Heart right ventricle (tissue), 16 donors: ENCODE results near the gene ECPAS. TPM values are rescaled to one million over a fixed set of nuclear protein-coding genes. Genes with fewer than 3 reads are reported as not detected.
"Not testable (repeated sequence)": the region's sequence is repeated elsewhere in the genome, so short reads cannot be mapped to it uniquely, and the experiment has no call there.

Experiments used
- ATAC-seq, 8 donors: fragments of 200-7000 bp; cut with Tn5 transposase; one replicate each; pipeline ENCODE4 v1.9.1; 2020; ENCODE audit warnings: mild to moderate bottlenecking in 8 of 8, moderate library complexity in 8 of 8, moderate number of reproducible peaks in 1 of 8
- DNase-seq, 2 donors: peaks; one replicate each; pipeline ENCODE4 v3.0.0-alpha.2; 2020
- H3K27ac ChIP-seq, 10 donors: fragments of 200-600 bp; sonication (generic) in 2 of 10; one replicate each; pipeline versions ENCODE4 v1.5.0 to v1.8.0; 2020 to 2022; ENCODE audit warnings: mild to moderate bottlenecking in 3 of 10
- H3K27me3 ChIP-seq, 7 donors: fragments of 200-600 bp; one replicate each; pipeline ENCODE4 v1.8.0; 2021 to 2022; ENCODE audit warnings: mild to moderate bottlenecking in 2 of 7
- H3K36me3 ChIP-seq, 9 donors: fragments of 200-600 bp; sonication (generic) in 1 of 9; one replicate each; pipeline versions ENCODE4 v1.5.0 to v1.8.0; 2020 to 2022; ENCODE audit warnings: mild to moderate bottlenecking in 2 of 9
- H3K4me1 ChIP-seq, 9 donors: fragments of 200-600 bp; sonication (generic) in 1 of 9; one replicate each; pipeline versions ENCODE4 v1.5.0 to v1.8.0; 2020 to 2022; ENCODE audit warnings: mild to moderate bottlenecking in 4 of 9
- H3K4me3 ChIP-seq, 10 donors: fragments of 200-600 bp; sonication (generic) in 2 of 10; one replicate each; pipeline versions ENCODE4 v1.5.0 to v1.8.0; 2020 to 2022; ENCODE audit warnings: mild to moderate bottlenecking in 7 of 10, moderate library complexity in 2 of 10
- H3K9me3 ChIP-seq, 11 donors: fragments of 200-600 bp in 10 of 11; sonication (generic) in 2 of 11; one replicate each; pipeline versions ENCODE4 v1.5.0 to v1.8.0; 2013 to 2022; ENCODE audit warnings: mild to moderate bottlenecking in 2 of 11, control low read depth in 1 of 11, moderate library complexity in 1 of 11
- CTCF ChIP-seq, 9 donors: fragments of 200-600 bp; sonication (generic) in 2 of 9; IDR thresholded peaks; one replicate each; pipeline versions ENCODE4 v1.5.0 to v1.8.0; 2021 to 2022; ENCODE audit warnings: antibody characterized with exemption in 9 of 9, mild to moderate bottlenecking in 5 of 9, moderate library complexity in 1 of 9
- WGBS, 2 donors: extraction: QIAGEN DNeasy Blood & Tissue Kit; methylation state at CpG; one replicate each; pipeline ENCODE4 v1.1.7; 2013; ENCODE audit warnings: inconsistent platforms in 1 of 2; 5-methylcytosine and 5-hydroxymethylcytosine counted together
- intact Hi-C, 10 donors: fragments of 100-400 bp; cut with DNase I; formaldehyde crosslinking; loops; one replicate each; pipeline versions ENCODE4 v1.11.1 to v1.14.2; 2022
- polyA plus RNA-seq, 2 donors: library from polyadenylated mRNA; stranded (reverse); fragments of 200-250 nt; gene quantifications; one replicate each; pipeline ENCODE4 v1.2.3, GENCODE V29; 2013
- total RNA-seq, 10 donors: library from RNA; stranded (reverse); fragmentation: NEBNext Ultra II Directional in 3 of 10; extraction: Animal tissue kit (Norgen Biotek cat#: 25700) in 3 of 10; gene quantifications; one replicate each; pipeline versions ENCODE4 v1.2.1 to v1.2.4, GENCODE V29; 2021 to 2023
- donor health status: Arrhythmogenic right ventricular cardiomyopathy.
- donor health status: ischemic (EF 13 %, LVEDD 7.1; RV severe dilation, severe dysfunction).
- donor health status: healthy with polysubstance abuse.
- donor health status: DM: no; HTN: yes; CAD: no.
- donor health status: DM: no; HTN: no; CAD: no.
- donor health status: ischemic (EF 25% LVEDD 6.9; RV normal size, moderate dysfunction).
- donor health status: ischemic (EF 25% LVEDD 5.7; RV mildly dilated, moderate dysfunction).
- donor health status: healthy.
- donor health status: DM: yes; HTN: yes; CAD: no.
- donor health status: Ischemic cardiomyopathy.
- donor health status: ischemic (EF 35%, LVEDD 5.7; RV mildly dilated, moderate dysfunction).
- donor health status: nonischemic (EF 11% LVEDD 7.7; RV severe dilation, severe dysfunction).
- donor health status: DM: yes; HTN: yes; CAD: no.
- donor health status: PGD.
- donor health status: ischemic (EF 29% LVEDD 5.4; RV normal size, mild dysfunction).
- donor health status: nonischemic (EF 23%, LVEDD 6.1; RV moderate dilation, normal function).

ECPAS gene
- total and polyA plus RNA-seq, 12 donors = 20.6 to 128 (median 108) TPM

- Histone ChIP-seq H3K9me3 (no peaks in the 10 kb centered on the region), H3K4me3 (no peak overlapping the region), H3K4me1 (no peaks in the 10 kb centered on the region), H3K36me3 (no peaks in the 10 kb centered on the region), H3K27ac (no peak overlapping the region), H3K27me3 (no peaks in the 10 kb centered on the region)
- intact Hi-C loops = no loop called here
- DNase-seq (no peak), ATAC-seq (no peak)
- TF ChIP-seq CTCF (IDR thresholded peaks at IDR 0.05) = no peak
Observed at GRCh38 chr9:111350556-111350955, 133.6 kb downstream of the ECPAS start.

DNA sequence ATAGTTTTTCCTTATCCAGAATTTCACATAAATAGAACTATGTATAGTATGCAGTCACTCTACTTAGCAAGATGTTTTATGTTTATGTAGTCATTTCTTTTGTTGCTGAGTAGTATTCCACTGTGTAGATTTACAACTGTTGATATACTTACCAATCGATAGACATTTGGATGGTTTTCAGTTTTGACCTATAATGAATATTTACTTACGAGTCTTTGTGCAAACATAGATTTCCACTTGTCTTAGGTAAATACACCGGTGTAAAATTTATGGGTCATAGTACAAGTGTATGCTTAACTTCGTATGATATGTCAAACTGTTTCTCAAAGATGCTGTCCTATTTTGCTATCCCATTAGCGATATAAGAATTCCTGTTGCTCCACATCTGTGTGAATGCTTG, 134.4 kb downstream of the ECPAS start:
- ATAC-seq = no peak

DNA sequence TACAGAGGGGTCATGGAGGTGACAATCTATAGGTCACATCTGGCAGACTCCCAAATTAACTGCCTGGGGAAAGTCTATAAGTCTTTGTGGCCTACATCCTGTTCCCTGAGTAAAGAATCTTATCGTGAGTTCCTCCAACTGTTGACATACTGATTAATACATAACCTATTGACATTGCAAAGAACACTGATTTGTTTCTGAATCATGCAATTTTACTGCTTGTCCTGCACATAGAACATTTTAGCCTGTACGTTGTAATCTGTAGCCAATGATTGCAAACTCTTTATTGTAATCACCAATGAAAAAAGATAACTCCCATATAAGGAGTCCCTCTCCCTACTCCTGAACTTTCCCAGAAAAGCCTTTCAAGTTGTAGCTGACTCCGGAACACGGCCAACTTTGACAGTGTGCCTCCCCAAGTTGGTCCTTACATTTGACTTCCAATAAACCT, 135.3 kb downstream of the ECPAS start:
- no peak for TF ChIP-seq CTCF (IDR thresholded peaks at IDR 0.05)
- no peak overlapping the region for H3K27ac ChIP-seq
- H3K27me3 ChIP-seq = peaks cover 0 to 6% (median 0%) of the 10 kb centered on the region in 7 donors
- 33 to 44% methylated on average over 4 of the region's 4 CpGs for WGBS, 2 donors
- H3K36me3 ChIP-seq = no peaks in the 10 kb centered on the region
- ATAC-seq (no peak), DNase-seq (no peak)
- intact Hi-C loops = no loop called here
- H3K4me3 ChIP-seq = no peak overlapping the region
- no peaks in the 10 kb centered on the region for H3K4me1 ChIP-seq
- H3K9me3 ChIP-seq = no peaks in the 10 kb centered on the region

More for the DNA sequence above, 134.4 kb downstream of the ECPAS start:
- Histone ChIP-seq H3K36me3 (no peaks in the 10 kb centered on the region), H3K4me1 (no peaks in the 10 kb centered on the region), H3K27me3 (peaks cover 0 to 6% (median 0%) of the 10 kb centered on the region in 7 donors), H3K9me3 (no peaks in the 10 kb centered on the region), H3K4me3 (no peak overlapping the region), H3K27ac (no peak overlapping the region)
- WGBS, 2 donors = 82 to 91% methylated on average over 5 of the region's 5 CpGs
- intact Hi-C loops = no loop called here
- TF ChIP-seq CTCF (IDR thresholded peaks at IDR 0.05) = no peak
- no peak for DNase-seq

- H3K4me1 ChIP-seq, intact Hi-C loops: not testable (repeated sequence)
- 73 to 81% methylated on average over 5 of the region's 5 CpGs for WGBS, 2 donors
Observed at GRCh38 chr9:111334318-111334863, 149.8 kb downstream of the ECPAS start.

DNA sequence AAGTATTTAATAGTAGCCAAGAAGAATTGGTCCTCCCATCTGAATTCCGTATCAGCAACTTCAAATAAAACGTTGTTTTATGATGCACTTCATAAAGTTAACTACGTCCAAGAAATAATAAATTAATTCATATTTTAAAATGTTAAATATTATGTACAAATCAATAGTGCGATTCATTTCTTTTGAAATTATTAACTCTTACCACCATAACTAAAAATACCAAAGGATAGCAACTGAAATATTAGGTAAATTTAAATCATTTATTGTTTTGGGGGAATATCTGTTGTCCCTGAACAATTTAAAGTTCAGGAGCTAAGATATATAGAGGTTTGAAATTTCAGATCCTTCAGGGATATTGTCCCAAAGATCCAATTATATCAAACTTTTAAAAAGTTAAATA, 154.1 kb downstream of the ECPAS start, which contains the start of gene OR2K2:
Gene OR2K2, minus strand, starts transcription at position 101 of the 400 bp plus-strand sequence. CDS start 1,791 bp downstream, outside the sequence.
- H3K27me3 ChIP-seq = peaks cover 0 to 10% (median 0%) of the 10 kb centered on the region in 7 donors
- H3K4me1 ChIP-seq = no peaks in the 10 kb centered on the region
- DNase-seq = no peak
- 85% methylated on average over 4 of the region's 4 CpGs for WGBS, 2 donors
- H3K9me3 ChIP-seq = no peaks in the 10 kb centered on the region
- H3K36me3 ChIP-seq = no peaks in the 10 kb centered on the region
- no peak for TF ChIP-seq CTCF (IDR thresholded peaks at IDR 0.05)
- no peak for ATAC-seq
- intact Hi-C loops = no loop called here
- no peak within 1 kb of the TSS for H3K27ac ChIP-seq
- no peak within 1 kb of the TSS for H3K4me3 ChIP-seq

More at GRCh38 chr9:111334318-111334863, 149.8 kb downstream of the ECPAS start:
- ATAC-seq, H3K9me3 ChIP-seq, H3K27ac ChIP-seq, DNase-seq, H3K4me3 ChIP-seq, H3K36me3 ChIP-seq, H3K27me3 ChIP-seq: not testable (repeated sequence)
